Esophagus squamous epithelium (tissue), 5 donors: Measurements from ENCODE around the gene AIRE. TPM values are rescaled to one million over a fixed set of nuclear protein-coding genes. Genes with fewer than 3 reads are reported as not detected.

Source experiments
- DNase-seq: peaks from one replicate; lab custom pipeline; 2025; lab: John Stamatoyannopoulos, UW
- H3K27ac ChIP-seq, 4 donors: fragments of 200-600 bp; sonication (generic); one replicate each; pipeline ENCODE4 v1.5.1; 2016 to 2019; ENCODE audit warnings: mild to moderate bottlenecking in 1 of 4
- H3K27me3 ChIP-seq, 4 donors: fragments of 200-600 bp; sonication (generic); 1 replicate in 3 of 4; 2 replicates in 1 of 4; pipeline versions ENCODE4 v1.5.1 to v1.6.0; 2017 to 2021; ENCODE audit warnings: antibody characterized with exemption in 1 of 4
- H3K36me3 ChIP-seq, 3 donors: fragments of 200-600 bp; sonication (generic); one replicate each; pipeline ENCODE4 v1.5.1; 2016 to 2019
- H3K4me1 ChIP-seq, 3 donors: fragments of 200-600 bp; sonication (generic); one replicate each; pipeline ENCODE4 v1.5.1; 2017 to 2019
- H3K4me3 ChIP-seq, 4 donors: fragments of 200-600 bp; sonication (generic); 1 replicate in 3 of 4; 2 replicates in 1 of 4; pipeline ENCODE4 v1.5.1; 2016 to 2019; ENCODE audit warnings: mild to moderate bottlenecking in 2 of 4, moderate library complexity in 1 of 4
- H3K9me3 ChIP-seq, 3 donors: fragments of 200-600 bp; sonication (generic); one replicate each; pipeline ENCODE4 v1.5.1; 2016 to 2019
- CTCF ChIP-seq, 6 experiments: fragments of 450-650 bp in 4 of 6; fragments of 200-600 bp in 2 of 6; sonication (generic) in 2 of 6; IDR thresholded peaks; one replicate each; pipeline ENCODE4 v1.5.1; 2016 to 2019; ENCODE audit warnings: antibody characterized with exemption in 6 of 6, mild to moderate bottlenecking in 4 of 6, moderate library complexity in 4 of 6
- POLR2A ChIP-seq, 4 donors: fragments of 450-650 bp; IDR thresholded peaks; one replicate each; pipeline ENCODE4 v1.6.1; 2017; ENCODE audit warnings: antibody characterized with exemption in 4 of 4, mild to moderate bottlenecking in 4 of 4, moderate library complexity in 3 of 4
- WGBS, 2 donors: methylation state at CpG; one replicate each; pipeline ENCODE4 v1.1.5; 2018; 5-methylcytosine and 5-hydroxymethylcytosine counted together
- intact Hi-C: fragments of 100-400 bp; cut with DNase I; formaldehyde crosslinking; loops from one replicate; pipeline ENCODE4 v1.15.0; 2022
- total RNA-seq, 4 donors: library from RNA; depleted of rRNA; stranded (reverse); fragments of >200 nt; gene quantifications; one replicate each; pipeline ENCODE4 v1.1.0, GENCODE V29; 2016
- donor health status: DM: yes; HTN: yes; CAD: no.

Gene AIRE
- total RNA-seq, 4 donors from 2014 or later: not detected

- H3K36me3 ChIP-seq: no peaks in the 10 kb centered on the region
- no peaks in the 10 kb centered on the region for H3K9me3 ChIP-seq
- H3K4me1 ChIP-seq: peaks cover 0 to 16% (median 0%) of the 10 kb centered on the region in 3 donors
- intact Hi-C loops: no loop called here
- 55 to 63% methylated on average over 12 to 19 of the region's 29 CpGs for WGBS, 2 donors
- TF ChIP-seq CTCF (IDR thresholded peaks at IDR 0.05): no peak
- no peak for TF ChIP-seq POLR2A (IDR thresholded peaks at IDR 0.05)
- no peak overlapping the region for H3K27ac ChIP-seq
- DNase-seq: no peak
- H3K27me3 ChIP-seq: peaks cover 0 to 29% (median 0%) of the 10 kb centered on the region in 4 donors
- no peak overlapping the region for H3K4me3 ChIP-seq
These were observed 31.6 kb upstream of the AIRE start for GRCh38 chr21:44253832-44254710.

- no peak for DNase-seq
- Histone ChIP-seq H3K36me3 (no peaks in the 10 kb centered on the region), H3K27ac (no peak overlapping the region), H3K9me3 (no peaks in the 10 kb centered on the region), H3K4me3 (no peak overlapping the region), H3K4me1 (peaks cover 0 to 16% (median 0%) of the 10 kb centered on the region in 3 donors), H3K27me3 (peaks cover 0 to 30% (median 0%) of the 10 kb centered on the region in 4 donors)
- 82 to 96% methylated on average over 2 to 3 of the region's 11 CpGs for WGBS, 2 donors
- no peak for TF ChIP-seq POLR2A (IDR thresholded peaks at IDR 0.05)
- no peak for TF ChIP-seq CTCF (IDR thresholded peaks at IDR 0.05)
- intact Hi-C loops: no loop called here
These were observed 30.1 kb upstream of the AIRE start for GRCh38 chr21:44255511-44255981.

GRCh38 chr21:44258056-44258725 is 27.5 kb upstream of the AIRE start:
- no peak overlapping the region for H3K27ac ChIP-seq
- peaks cover 0 to 50% (median 0%) of the 10 kb centered on the region in 4 donors for H3K27me3 ChIP-seq
- intact Hi-C loops: no loop called here
- H3K4me3 ChIP-seq: no peak overlapping the region
- H3K36me3 ChIP-seq: no peaks in the 10 kb centered on the region
- 86 to 89% methylated on average over 11 to 22 of the region's 34 CpGs for WGBS, 2 donors
- DNase-seq: no peak
- peaks cover 0 to 16% (median 0%) of the 10 kb centered on the region in 3 donors for H3K4me1 ChIP-seq
- H3K9me3 ChIP-seq: no peaks in the 10 kb centered on the region
- TF ChIP-seq CTCF (IDR thresholded peaks at IDR 0.05) (no peak), POLR2A (IDR thresholded peaks at IDR 0.05) (no peak)

- no peak for DNase-seq
- Histone ChIP-seq H3K27ac (no peak overlapping the region), H3K4me1 (peaks cover 0 to 15% (median 0%) of the 10 kb centered on the region in 3 donors), H3K4me3 (no peak overlapping the region), H3K9me3 (no peaks in the 10 kb centered on the region), H3K27me3 (peaks cover 0 to 52% (median 0%) of the 10 kb centered on the region in 4 donors), H3K36me3 (no peaks in the 10 kb centered on the region)
- WGBS, 2 donors: 77 to 86% methylated on average over 12 to 19 of the region's 22 CpGs
- TF ChIP-seq CTCF (IDR thresholded peaks at IDR 0.05) (no peak), POLR2A (IDR thresholded peaks at IDR 0.05) (no peak)
- intact Hi-C loops: no loop called here
These were observed 26.5 kb upstream of the AIRE start for GRCh38 chr21:44259082-44259705.
